Muscle layer of colon (tissue), 2 donors: ENCODE results near the gene NCEH1.

Experiments
- H3K27ac ChIP-seq: one replicate; pipeline ENCODE4 v1.7.0; 2013; ENCODE audit warnings: low read depth, mild to moderate bottlenecking, low read length, moderate library complexity
- H3K27me3 ChIP-seq, 2 donors: one replicate each; pipeline ENCODE4 v1.7.0; 2013; ENCODE audit warnings: low read length in 2 of 2, mild to moderate bottlenecking in 2 of 2; ENCODE audit not compliant: insufficient read depth in 2 of 2, control insufficient read depth in 1 of 2
- H3K36me3 ChIP-seq: one replicate; pipeline ENCODE4 v1.7.0; 2013; ENCODE audit warnings: mild to moderate bottlenecking, low read length; ENCODE audit not compliant: insufficient read depth
- H3K4me1 ChIP-seq: one replicate; pipeline ENCODE4 v1.7.0; 2013; ENCODE audit warnings: mild to moderate bottlenecking, low read length; ENCODE audit not compliant: insufficient read depth
- H3K4me3 ChIP-seq, 2 donors: one replicate each; pipeline ENCODE4 v1.7.0; 2013; ENCODE audit warnings: low read length in 2 of 2, low read depth in 1 of 2, mild to moderate bottlenecking in 1 of 2, moderate library complexity in 1 of 2
- H3K9ac ChIP-seq: one replicate; pipeline ENCODE4 v1.7.0; 2013; ENCODE audit warnings: low read length
- H3K9me3 ChIP-seq: one replicate; pipeline ENCODE4 v1.7.0; 2013; ENCODE audit warnings: mild to moderate bottlenecking, low read length
- donor health status: abdominal sarcoma.
- donor health status: Adenocarcinoma of cecum.

Gene NCEH1

GRCh38 chr3:172634948-172635347 lies 75.9 kb downstream of the NCEH1 start:
- H3K4me3 ChIP-seq, result no peak overlapping the region
- H3K9ac ChIP-seq, result no peak overlapping the region
- no peaks in the 10 kb centered on the region for H3K36me3 ChIP-seq
- H3K27ac ChIP-seq, result no peak overlapping the region
- no peaks in the 10 kb centered on the region for H3K9me3 ChIP-seq
- H3K27me3 ChIP-seq, result no peaks in the 10 kb centered on the region
- H3K4me1 ChIP-seq, result peaks cover 13% of the 10 kb centered on the region

- Histone ChIP-seq H3K4me1 (peaks cover 8% of the 10 kb centered on the region), H3K36me3 (no peaks in the 10 kb centered on the region), H3K9me3 (no peaks in the 10 kb centered on the region), H3K4me3 (no peak overlapping the region), H3K27ac (no peak overlapping the region), H3K27me3 (no peaks in the 10 kb centered on the region), H3K9ac (no peak overlapping the region)
These were observed 80.6 kb downstream of the NCEH1 start for GRCh38 chr3:172630316-172630715.

- Histone ChIP-seq H3K27ac (no peak overlapping the region), H3K4me1 (peaks cover under 1% of the 10 kb centered on the region), H3K9ac (no peak overlapping the region), H3K36me3 (no peaks in the 10 kb centered on the region), H3K9me3 (no peaks in the 10 kb centered on the region), H3K27me3 (no peaks in the 10 kb centered on the region), H3K4me3 (no peak overlapping the region)
These were observed 81.4 kb downstream of the NCEH1 start for GRCh38 chr3:172629470-172629869.

GRCh38 chr3:172627057-172627809 lies 83.6 kb downstream of the NCEH1 start:
- Histone ChIP-seq H3K4me3 (no peak overlapping the region), H3K27me3 (no peaks in the 10 kb centered on the region), H3K4me1 (no peaks in the 10 kb centered on the region), H3K9me3 (no peaks in the 10 kb centered on the region), H3K9ac (no peak overlapping the region), H3K27ac (no peak overlapping the region), H3K36me3 (no peaks in the 10 kb centered on the region)

GRCh38 chr3:172626021-172626640 lies 84.7 kb downstream of the NCEH1 start:
- Histone ChIP-seq H3K9me3 (no peaks in the 10 kb centered on the region), H3K4me3 (no peak overlapping the region), H3K9ac (no peak overlapping the region), H3K27ac (no peak overlapping the region), H3K4me1 (no peaks in the 10 kb centered on the region), H3K27me3 (no peaks in the 10 kb centered on the region), H3K36me3 (no peaks in the 10 kb centered on the region)

GRCh38 chr3:172625404-172625803 lies 85.5 kb downstream of the NCEH1 start:
- Histone ChIP-seq H3K9ac (no peak overlapping the region), H3K36me3 (no peaks in the 10 kb centered on the region), H3K27ac (no peak overlapping the region), H3K4me3 (no peak overlapping the region), H3K4me1 (no peaks in the 10 kb centered on the region), H3K9me3 (no peaks in the 10 kb centered on the region), H3K27me3 (no peaks in the 10 kb centered on the region)

GRCh38 chr3:172624999-172625398 lies 85.9 kb downstream of the NCEH1 start:
- Histone ChIP-seq H3K4me1 (no peaks in the 10 kb centered on the region), H3K9ac (no peak overlapping the region), H3K27me3 (no peaks in the 10 kb centered on the region), H3K9me3 (no peaks in the 10 kb centered on the region), H3K27ac (no peak overlapping the region), H3K4me3 (no peak overlapping the region), H3K36me3 (no peaks in the 10 kb centered on the region)

- Histone ChIP-seq H3K27ac (no peak overlapping the region), H3K9ac (no peak overlapping the region), H3K4me3 (no peak overlapping the region), H3K9me3 (no peaks in the 10 kb centered on the region), H3K36me3 (no peaks in the 10 kb centered on the region), H3K4me1 (no peaks in the 10 kb centered on the region), H3K27me3 (no peaks in the 10 kb centered on the region)
These were observed 87.8 kb downstream of the NCEH1 start for GRCh38 chr3:172622916-172623700.

- Histone ChIP-seq H3K9me3 (no peaks in the 10 kb centered on the region), H3K36me3 (no peaks in the 10 kb centered on the region), H3K27ac (no peak overlapping the region), H3K27me3 (no peaks in the 10 kb centered on the region), H3K9ac (no peak overlapping the region), H3K4me1 (no peaks in the 10 kb centered on the region), H3K4me3 (no peak overlapping the region)
These were observed 88.7 kb downstream of the NCEH1 start for GRCh38 chr3:172622156-172622555.

GRCh38 chr3:172617976-172618375 lies 92.9 kb downstream of the NCEH1 start:
- Histone ChIP-seq H3K27ac (no peak overlapping the region), H3K27me3 (no peaks in the 10 kb centered on the region), H3K9ac (no peak overlapping the region), H3K9me3 (no peaks in the 10 kb centered on the region), H3K36me3 (no peaks in the 10 kb centered on the region), H3K4me1 (peaks cover 9% of the 10 kb centered on the region), H3K4me3 (no peak overlapping the region)

GRCh38 chr3:172617013-172617706 lies 93.7 kb downstream of the NCEH1 start:
- Histone ChIP-seq H3K36me3 (no peaks in the 10 kb centered on the region), H3K4me3 (no peak overlapping the region), H3K27ac (no peak overlapping the region), H3K9me3 (no peaks in the 10 kb centered on the region), H3K27me3 (no peaks in the 10 kb centered on the region), H3K9ac (no peak overlapping the region), H3K4me1 (peaks cover 9% of the 10 kb centered on the region)
